Panc1 (cell line): Measurements from ENCODE around the gene CERT1. TPM values are rescaled to one million over a fixed set of nuclear protein-coding genes. Genes with fewer than 3 reads are reported as not detected.

Experiments
- ATAC-seq: fragments of 200-7000 bp; cut with Tn5 transposase; 2 replicates; pipeline ENCODE4 v1.9.1; 2020; ENCODE audit warnings: mild to moderate bottlenecking, moderate library complexity
- BruUV-seq: library from RNA; stranded (reverse); fragments of 400-500 nt; replicated peaks from 2 replicates; lab custom pipeline; 2021; lab: Mats Ljungman, UMichigan
- CTCF ChIA-PET: fragments of 300-600 bp; sonication (Branson Sonifier 250); formaldehyde crosslinking; loops from one replicate; lab custom pipeline; 2022; ENCODE audit warnings: antibody characterized with exemption; lab: Charles Lee
- POLR2A ChIA-PET: fragments of 300-600 bp; sonication (Branson Sonifier 250); formaldehyde crosslinking; loops from one replicate; lab custom pipeline; 2022; ENCODE audit warnings: antibody characterized with exemption; lab: Charles Lee
- DNase-seq: peaks from one replicate; pipeline ENCODE4 v3.0.0-alpha.2; 2010; ENCODE audit warnings: low read depth, low spot score
- H3K27ac ChIP-seq: 2 replicates; pipeline ENCODE4 v1.5.1; 2011; ENCODE audit warnings: mild to moderate bottlenecking, low read length, inconsistent platforms
- H3K27me3 ChIP-seq: fragments of 200-500 bp; sonication (Bioruptor generic); 2 replicates; pipeline ENCODE4 v1.6.0; 2014; ENCODE audit warnings: low read length, inconsistent platforms; ENCODE audit not compliant: control insufficient read depth, insufficient read depth
- H3K36me3 ChIP-seq: fragments of 200-500 bp; sonication (Bioruptor generic); 2 replicates; pipeline ENCODE4 v1.5.1; 2014; ENCODE audit warnings: inconsistent platforms, mild to moderate bottlenecking, low read length, moderate library complexity; ENCODE audit not compliant: control insufficient read depth, insufficient read depth
- H3K4me1 ChIP-seq: 2 replicates; pipeline ENCODE4 v1.5.1; 2011; ENCODE audit warnings: inconsistent platforms, mild to moderate bottlenecking, low read length, moderate library complexity; ENCODE audit not compliant: control insufficient read depth, insufficient read depth
- H3K4me3 ChIP-seq, 2 experiments: 2 replicates each; pipeline ENCODE4 v1.5.1; 2011 to 2012; ENCODE audit warnings: low read depth in 2 of 2, low read length in 2 of 2, mild to moderate bottlenecking in 2 of 2, inconsistent platforms in 1 of 2, moderate library complexity in 1 of 2
- H3K9me3 ChIP-seq: fragments of 200-500 bp; sonication (Bioruptor generic); 2 replicates; pipeline ENCODE4 v1.5.1; 2014; ENCODE audit warnings: low read depth, mild to moderate bottlenecking, inconsistent platforms, low read length, moderate library complexity; ENCODE audit not compliant: control insufficient read depth, insufficient read depth
- CTCF ChIP-seq: fragments of 450-650 bp; IDR thresholded peaks from 2 replicates; pipeline ENCODE4 v1.5.1; 2017; ENCODE audit warnings: mild to moderate bottlenecking
- POLR2AphosphoS5 ChIP-seq: IDR thresholded peaks from 2 replicates; pipeline ENCODE4 v1.6.1; 2012; ENCODE audit warnings: mild to moderate bottlenecking, low read depth, low read length, moderate library complexity
- REST ChIP-seq, 2 experiments: IDR thresholded peaks; 2 replicates each; pipeline ENCODE4 v1.6.1; 2011 to 2012; ENCODE audit warnings: low read depth in 2 of 2, control low read depth in 1 of 2, low read length in 1 of 2, mild to moderate bottlenecking in 1 of 2, moderate library complexity in 1 of 2; ENCODE audit not compliant: insufficient read depth in 1 of 2
- SIN3A ChIP-seq: IDR thresholded peaks from 2 replicates; pipeline ENCODE4 v1.6.1; 2012; ENCODE audit warnings: low read depth, mild to moderate bottlenecking, low read length, moderate library complexity, borderline replicate concordance; ENCODE audit not compliant: insufficient read depth
- TCF7L2 ChIP-seq: IDR thresholded peaks from 2 replicates; pipeline ENCODE4 v1.6.1; 2011; ENCODE audit warnings: mild to moderate bottlenecking, low read depth, low read length, inconsistent platforms
- in situ Hi-C: cut with HindIII; loops from 2 replicates; pipeline ENCODE4 v1.10.0; 2016; ENCODE audit warnings: low sequenced_read_pairs, low pct_unique_long_range_greater_than_20kb
- intact Hi-C: fragments of 100-400 bp; cut with micrococcal nuclease; formaldehyde crosslinking; loops from one replicate; pipeline ENCODE4 v1.10.0; 2022; ENCODE audit not compliant: unreplicated experiment
- total RNA-seq: library from RNA; stranded (reverse); gene quantifications from one replicate; pipeline ENCODE4 v1.2.1, GENCODE V29; 2021; ENCODE audit not compliant: unreplicated experiment

Gene CERT1
- total RNA-seq, 1 experiment from 2014 or later = 26.7 TPM

GRCh38 chr5:75341934-75342333 is 169.5 kb downstream of the CERT1 start:
- H3K4me3 ChIP-seq = no peak overlapping the region
- DNase-seq (no peak), ATAC-seq (no peak)
- intact Hi-C loops (no loop called here), in situ Hi-C loops (no loop called here)
- ChIA-PET CTCF (interaction anchor here (0.6 kb wide), 1 partner anchor 105 kb away, joined by 4 read pairs; no protein-coding TSS in a partner anchor), POLR2A (no interaction called here)
- H3K4me1 ChIP-seq = peaks cover 31% of the 10 kb centered on the region
- H3K27me3 ChIP-seq = no peaks in the 10 kb centered on the region
- TF ChIP-seq SIN3A (no peak), REST (IDR thresholded peaks at IDR 0.05; ENCODE audit: insufficient read depth in 1 of 2, low read depth in 2 of 2, low read length in 1 of 2) (no peak), TCF7L2 (no peak), POLR2AphosphoS5 (no peak), CTCF (no peak)
- no TSS peak for BruUV-seq
- H3K36me3 ChIP-seq = peaks cover 34% of the 10 kb centered on the region
- H3K27ac ChIP-seq = no peak overlapping the region
- H3K9me3 ChIP-seq = no peaks in the 10 kb centered on the region

GRCh38 chr5:75340714-75341478 is 170.5 kb downstream of the CERT1 start:
- Histone ChIP-seq H3K4me3 (no peak overlapping the region), H3K27ac (no peak overlapping the region), H3K4me1 (peaks cover 31% of the 10 kb centered on the region), H3K27me3 (no peaks in the 10 kb centered on the region), H3K36me3 (peaks cover 28% of the 10 kb centered on the region), H3K9me3 (no peaks in the 10 kb centered on the region)
- intact Hi-C loops = no loop called here
- TF ChIP-seq SIN3A (no peak), REST (IDR thresholded peaks at IDR 0.05; ENCODE audit: insufficient read depth in 1 of 2, low read depth in 2 of 2, low read length in 1 of 2) (no peak), CTCF (no peak), POLR2AphosphoS5 (no peak), TCF7L2 (no peak)
- DNase-seq = no peak
- CTCF ChIA-PET = interaction anchor here (0.6 kb wide), 1 partner anchor 104 kb away, joined by 4 read pairs; no protein-coding TSS in a partner anchor
- POLR2A ChIA-PET = interaction anchor here (0.6 to 0.8 kb wide), 3 partner anchors 9 to 321 kb away, joined by 3 to 5 read pairs (median 5); no protein-coding TSS in a partner anchor
- no peak for ATAC-seq
- no TSS peak for BruUV-seq
- in situ Hi-C loops = no loop called here
